H54 (cell line): ENCODE data around the gene ELMO1.

Experiments used
- DNase-seq: peaks from one replicate; pipeline ENCODE4 v3.0.0; 2011; ENCODE audit warnings: low spot score, mixed read lengths; ENCODE audit not compliant: insufficient read length
- FAIRE-seq: peaks from 3 replicates; lab custom pipeline; 2011; peaks lifted over from hg19 to GRCh38; lab: Jason Lieb, UNC
- POLR2A ChIP-seq: IDR thresholded peaks from 2 replicates; pipeline ENCODE4 v1.6.1; 2011; ENCODE audit warnings: low read depth, mild to moderate bottlenecking, low read length

Gene ELMO1

DNA sequence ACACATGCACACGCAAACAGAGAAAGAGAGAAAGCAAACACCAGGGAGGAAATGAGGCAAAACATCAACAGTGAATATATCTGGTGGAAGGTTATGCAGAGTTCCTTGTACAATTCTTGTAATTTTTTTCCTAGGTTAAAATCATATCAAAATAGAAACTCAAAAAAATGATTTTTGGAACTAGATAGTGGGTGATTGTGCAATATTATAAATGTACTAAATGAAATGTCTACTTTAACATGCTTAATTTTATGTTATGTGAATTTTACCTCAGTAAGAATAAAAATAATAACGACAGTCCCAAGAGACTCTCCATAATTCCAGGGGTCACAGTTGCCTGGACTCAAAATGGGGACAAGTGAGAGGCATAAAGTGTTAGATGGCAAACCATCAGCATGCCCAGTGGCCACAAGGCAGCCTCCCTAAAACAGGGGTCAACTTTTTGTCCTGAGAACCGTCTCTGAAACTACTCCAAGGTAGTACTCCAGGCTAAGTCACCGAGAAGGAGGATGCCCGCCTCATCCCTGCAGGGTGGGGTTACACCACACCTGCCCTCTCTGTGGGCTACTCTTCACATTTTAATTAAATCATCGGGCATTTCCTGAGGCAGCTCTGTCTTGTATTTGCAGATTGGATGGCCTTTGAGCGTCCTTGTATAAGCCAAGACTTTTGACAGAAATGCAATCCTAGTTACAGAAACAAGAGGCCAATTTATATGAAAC, 267.7 kb downstream of the ELMO1 start:
- TF ChIP-seq POLR2A: no peak
- no peak for FAIRE-seq
- DNase-seq: no peak

DNA sequence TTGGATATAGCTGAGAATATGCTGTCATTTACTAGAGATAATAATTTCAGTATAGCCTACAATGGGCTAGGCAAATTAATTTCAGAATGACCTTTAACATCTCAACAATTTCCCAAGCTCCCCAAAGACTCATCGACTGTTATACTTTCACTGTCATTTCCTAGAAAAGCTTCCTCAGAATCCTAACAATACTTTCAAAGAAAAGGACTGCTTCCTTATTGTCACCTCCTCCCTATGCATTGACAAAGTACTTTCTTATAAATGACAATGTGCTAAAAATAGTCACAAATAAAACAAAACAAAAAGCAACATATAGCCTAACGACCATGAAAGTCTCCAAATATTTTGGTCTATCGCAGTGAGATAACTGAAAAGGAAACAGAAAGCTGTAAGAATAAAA, 272.6 kb downstream of the ELMO1 start:
- FAIRE-seq (no peak), DNase-seq (no peak)
- TF ChIP-seq POLR2A: no peak

DNA sequence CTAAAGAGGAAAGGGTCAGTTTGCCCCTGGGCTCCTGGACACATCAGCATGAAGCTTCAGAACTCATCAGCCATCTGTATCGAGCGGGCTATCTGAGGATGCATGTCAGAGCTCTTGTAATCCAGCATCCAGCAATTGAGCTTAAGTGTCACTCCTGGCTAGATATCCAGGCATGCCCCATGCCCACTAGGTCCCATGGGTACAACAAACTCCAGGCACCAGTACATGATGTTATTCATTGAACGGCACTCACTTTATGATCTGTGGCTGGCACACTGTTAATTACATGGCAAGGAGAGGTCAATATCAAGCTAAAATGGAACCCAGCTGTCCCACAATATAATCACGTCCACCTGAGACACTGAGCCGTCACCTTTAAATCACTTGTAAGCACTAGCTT, 274.2 kb downstream of the ELMO1 start:
- DNase-seq (no peak), FAIRE-seq (no peak)
- no peak for TF ChIP-seq POLR2A

DNA sequence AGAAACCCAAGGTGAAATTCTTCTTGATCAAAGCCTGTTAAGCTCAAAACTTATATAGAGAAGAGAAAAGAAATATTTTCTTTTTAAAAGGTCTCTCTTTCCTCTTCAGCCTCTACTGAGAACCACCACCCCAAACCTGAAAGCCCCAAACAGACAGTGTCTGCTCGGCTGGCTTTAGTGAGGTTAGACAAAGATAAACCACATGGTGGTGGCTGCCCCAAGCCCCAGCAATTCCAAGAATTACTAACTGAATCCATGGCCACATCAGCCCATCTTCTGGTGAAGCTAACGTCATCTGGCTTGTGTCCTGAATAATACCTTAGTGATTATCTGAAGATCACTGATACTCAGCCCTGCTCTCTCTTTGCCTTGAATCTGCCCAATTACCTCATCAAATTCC, 275.0 kb downstream of the ELMO1 start:
- FAIRE-seq: no peak
- DNase-seq: no peak
- TF ChIP-seq POLR2A: no peak

DNA sequence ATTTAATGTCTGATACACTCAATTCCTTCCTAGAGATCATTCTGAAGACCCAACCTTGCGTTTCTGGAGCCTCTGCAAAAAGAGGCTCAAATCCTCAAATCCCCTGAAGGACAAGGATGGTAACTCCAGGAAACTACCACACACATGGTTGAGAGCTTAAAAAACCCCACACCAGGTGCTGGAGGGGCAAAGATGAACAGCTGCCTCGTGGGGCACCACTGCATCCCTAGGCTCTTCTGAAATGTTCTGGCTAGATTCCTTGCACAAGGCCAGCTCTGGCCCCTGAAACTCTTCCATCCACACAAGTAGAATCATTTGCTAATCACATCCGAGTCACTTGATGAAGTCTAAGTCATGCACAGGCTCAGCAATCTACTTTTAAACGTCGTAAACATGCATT, 286.6 kb downstream of the ELMO1 start:
- FAIRE-seq (no peak), DNase-seq (no peak)
- TF ChIP-seq POLR2A: no peak

DNA sequence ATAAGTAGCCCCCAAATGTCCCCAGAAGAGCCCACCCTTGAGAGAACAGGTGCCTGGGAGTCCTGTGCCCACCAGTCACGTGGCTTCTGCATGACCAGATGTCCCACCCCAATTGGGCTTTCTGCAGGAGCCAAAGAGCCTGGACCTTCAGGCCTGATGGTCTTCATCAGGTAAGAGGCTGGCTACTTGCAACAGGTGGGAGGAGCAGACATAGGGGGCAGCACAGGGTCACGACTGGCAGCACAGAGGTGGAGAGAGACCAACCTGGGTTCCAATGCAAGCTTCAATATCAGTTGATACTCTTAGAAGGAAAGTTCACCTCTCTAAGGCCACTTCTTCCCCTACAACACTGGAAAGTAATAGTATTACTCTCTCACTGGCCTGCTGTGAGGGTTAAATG, 288.0 kb downstream of the ELMO1 start:
- TF ChIP-seq POLR2A: no peak
- no peak for FAIRE-seq

DNA sequence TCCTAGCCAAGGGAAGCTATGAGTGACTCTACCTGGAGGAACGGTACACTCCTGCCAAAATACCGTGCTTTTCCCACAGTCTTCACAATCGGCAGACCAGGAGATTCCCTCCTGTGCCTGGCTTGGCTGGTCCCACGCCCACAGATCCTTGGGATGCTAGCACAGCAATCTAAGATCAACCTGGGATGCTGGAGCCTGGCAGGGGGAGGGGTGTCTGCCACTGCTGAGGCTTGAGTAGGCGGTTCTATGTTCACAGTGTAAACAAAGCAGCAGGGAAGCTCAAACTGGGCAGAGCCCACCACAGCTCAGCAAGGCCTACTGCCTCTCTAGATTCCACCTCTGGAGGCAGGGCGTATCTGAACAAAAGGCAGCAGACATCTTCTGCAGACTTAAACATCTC, 295.3 kb downstream of the ELMO1 start:
- no peak for TF ChIP-seq POLR2A
- no peak for DNase-seq
- no peak for FAIRE-seq

More for the DNA sequence above, 288.0 kb downstream of the ELMO1 start:
- DNase-seq: no peak

DNA sequence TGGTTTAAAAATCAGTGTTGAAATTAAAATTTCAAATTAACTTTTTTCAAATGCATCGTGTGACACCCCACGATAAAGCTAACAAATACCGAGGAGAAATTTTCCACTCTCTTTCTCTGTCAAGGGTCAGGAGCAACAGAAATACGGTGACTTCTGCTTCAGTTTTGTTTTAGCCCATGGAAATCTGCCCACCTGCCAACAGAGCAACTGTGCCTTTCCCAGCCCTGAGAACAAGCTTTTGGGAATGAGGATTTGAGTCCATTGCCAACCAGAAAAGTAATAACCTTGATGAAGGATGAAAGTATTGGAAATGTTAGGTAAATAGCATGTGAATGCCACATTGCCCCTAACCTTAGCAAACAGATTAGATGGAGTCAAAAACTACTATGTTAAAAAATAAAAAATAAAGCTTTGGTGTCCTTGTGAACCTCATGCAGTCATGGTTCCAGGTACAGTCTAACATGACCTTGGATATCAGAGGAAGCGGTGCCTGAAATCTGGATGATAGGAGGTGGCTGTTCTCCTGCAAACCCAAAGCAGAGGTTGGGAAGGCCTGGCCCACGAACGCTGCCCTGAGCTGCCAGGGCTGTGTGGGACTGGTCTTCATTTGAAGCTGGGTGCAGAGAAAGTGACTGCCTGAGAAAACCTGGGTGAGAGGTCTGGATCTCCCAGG, 296.8 kb downstream of the ELMO1 start:
- DNase-seq (no peak), FAIRE-seq (no peak)
- no peak for TF ChIP-seq POLR2A

DNA sequence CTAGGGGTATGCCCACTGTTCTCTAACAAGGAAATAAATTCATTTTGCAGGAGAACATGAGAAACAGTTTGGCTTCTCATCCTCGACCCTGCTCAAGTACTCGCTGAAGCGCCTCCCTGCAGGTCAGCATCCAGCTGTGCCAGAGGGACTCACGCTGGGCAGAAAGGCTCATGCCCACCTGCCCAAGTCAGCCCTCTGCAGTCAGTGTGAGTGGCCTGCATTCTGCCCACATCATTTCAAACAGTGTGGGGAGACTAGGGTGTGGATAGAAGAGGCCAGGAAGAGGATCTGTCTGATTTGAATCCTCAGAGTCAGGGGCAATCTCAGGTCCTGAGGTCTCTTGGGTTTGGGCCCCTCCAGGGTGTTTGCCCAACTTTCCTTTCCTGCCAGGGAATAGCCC, 297.8 kb downstream of the ELMO1 start:
- no peak for TF ChIP-seq POLR2A
- DNase-seq (no peak), FAIRE-seq (no peak)

DNA sequence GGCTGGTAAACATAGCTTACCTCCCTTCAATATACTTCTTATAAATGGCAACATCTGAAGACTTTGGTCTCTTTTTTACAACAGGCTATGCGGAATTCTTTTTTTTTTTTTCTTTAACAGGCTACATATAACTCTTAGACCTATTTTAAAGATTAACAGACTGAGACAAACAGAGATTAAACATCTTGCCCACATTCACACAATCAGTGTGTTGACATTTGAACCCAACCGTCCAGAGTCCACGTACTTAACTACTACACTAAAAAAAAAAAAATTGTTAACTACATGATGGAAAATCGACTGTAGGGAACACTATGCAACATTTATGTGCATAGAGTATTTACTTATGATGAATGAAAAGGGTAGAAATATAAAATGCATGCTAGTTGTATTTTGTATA, 298.5 kb downstream of the ELMO1 start:
- FAIRE-seq (no peak), DNase-seq (no peak)
- no peak for TF ChIP-seq POLR2A

DNA sequence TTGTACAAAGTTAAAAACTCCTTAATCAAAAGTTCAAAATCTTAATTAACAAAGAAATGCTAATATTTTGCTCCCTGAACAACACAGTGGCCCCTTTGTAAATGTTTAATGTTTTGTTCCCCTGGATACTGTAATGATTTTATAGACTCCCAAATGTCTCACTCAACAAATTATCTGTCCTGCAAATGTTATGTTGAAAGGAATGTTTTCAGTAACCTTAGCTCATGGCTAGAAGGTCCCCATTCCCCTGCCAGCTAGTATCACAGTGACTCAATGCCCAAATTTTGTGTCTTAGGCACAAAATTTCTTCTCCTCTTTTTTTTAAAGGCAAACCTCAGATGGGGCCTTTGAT, 298.9 kb downstream of the ELMO1 start:
- TF ChIP-seq POLR2A: no peak
- no peak for DNase-seq
- no peak for FAIRE-seq

DNA sequence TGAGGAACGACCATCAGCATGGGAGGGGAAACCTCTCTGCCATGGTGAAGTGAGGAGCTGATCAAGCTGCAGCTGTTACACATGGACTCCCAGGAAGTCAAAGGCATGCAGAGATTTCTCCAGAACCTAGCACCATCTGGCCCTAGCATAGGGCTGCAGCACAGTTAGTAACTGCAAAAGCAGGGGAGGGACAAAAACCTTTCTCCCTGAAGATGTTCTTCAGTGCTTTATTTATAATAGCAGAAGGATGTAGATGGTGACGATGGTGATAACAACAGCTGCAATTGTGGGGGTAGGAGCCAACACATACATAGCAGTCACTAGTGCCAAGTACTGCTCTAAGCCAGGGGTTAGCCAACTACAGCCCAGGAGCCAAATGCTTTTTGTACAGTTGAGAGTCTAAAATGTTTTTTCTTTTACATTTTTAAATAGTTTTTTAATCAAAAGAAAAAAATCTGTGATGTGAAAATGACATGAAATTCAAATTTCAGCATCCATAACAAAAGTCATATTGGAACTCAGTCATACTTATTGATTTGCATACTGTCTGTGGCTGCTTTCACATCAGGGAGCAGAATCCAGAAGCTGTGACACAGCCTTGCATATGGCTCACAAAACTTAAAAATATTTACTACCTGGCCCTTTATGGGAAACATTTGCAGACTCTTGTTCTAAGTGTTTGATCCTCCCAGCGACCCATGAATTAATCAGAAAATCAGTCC, 299.5 kb downstream of the ELMO1 start:
- DNase-seq (no peak), FAIRE-seq (no peak)
- TF ChIP-seq POLR2A: no peak

DNA sequence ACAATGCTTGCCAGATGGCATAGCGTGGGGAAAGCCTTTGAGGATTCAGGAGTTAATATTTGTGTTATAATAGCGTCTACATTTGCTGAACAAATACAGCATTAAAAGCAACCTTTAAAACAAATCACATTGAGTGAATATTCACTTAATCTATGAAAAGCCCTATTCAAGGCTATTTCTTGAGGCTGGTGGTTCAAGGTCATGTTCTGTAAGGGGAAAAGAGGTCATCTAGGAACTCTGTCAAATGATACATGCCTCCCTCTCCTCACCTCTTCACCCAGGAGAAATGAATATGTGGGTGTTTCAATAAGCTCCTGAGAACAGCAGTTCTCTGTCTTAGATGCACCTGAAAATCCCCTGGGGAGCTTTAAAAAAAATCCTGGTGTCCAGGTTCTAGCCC, 303.0 kb downstream of the ELMO1 start:
- DNase-seq (no peak), FAIRE-seq (no peak)
- TF ChIP-seq POLR2A: no peak

DNA sequence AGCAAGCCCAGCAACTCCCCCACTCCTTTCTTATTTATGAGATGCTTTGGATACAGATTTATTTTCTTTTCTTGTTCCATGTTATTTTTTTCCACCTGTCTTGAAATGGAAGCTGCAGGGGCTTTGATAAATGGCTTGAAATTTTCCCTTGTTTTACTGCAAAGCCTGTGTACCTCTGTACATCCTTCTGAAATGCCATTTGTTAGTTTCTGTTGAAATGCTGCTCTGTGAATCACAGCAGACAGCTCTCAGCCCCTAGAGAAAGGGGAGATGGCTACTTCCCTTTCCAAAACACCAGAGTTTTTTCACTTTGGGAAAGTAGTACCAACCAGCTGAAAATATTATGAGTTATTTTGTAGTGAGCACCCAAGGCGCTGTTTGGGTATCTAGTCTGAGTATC, 304.2 kb downstream of the ELMO1 start:
- DNase-seq (no peak), FAIRE-seq (no peak)
- TF ChIP-seq POLR2A: no peak
